Measurements from ENCODE around the gene PAN3.

PAN3 gene

DNA sequence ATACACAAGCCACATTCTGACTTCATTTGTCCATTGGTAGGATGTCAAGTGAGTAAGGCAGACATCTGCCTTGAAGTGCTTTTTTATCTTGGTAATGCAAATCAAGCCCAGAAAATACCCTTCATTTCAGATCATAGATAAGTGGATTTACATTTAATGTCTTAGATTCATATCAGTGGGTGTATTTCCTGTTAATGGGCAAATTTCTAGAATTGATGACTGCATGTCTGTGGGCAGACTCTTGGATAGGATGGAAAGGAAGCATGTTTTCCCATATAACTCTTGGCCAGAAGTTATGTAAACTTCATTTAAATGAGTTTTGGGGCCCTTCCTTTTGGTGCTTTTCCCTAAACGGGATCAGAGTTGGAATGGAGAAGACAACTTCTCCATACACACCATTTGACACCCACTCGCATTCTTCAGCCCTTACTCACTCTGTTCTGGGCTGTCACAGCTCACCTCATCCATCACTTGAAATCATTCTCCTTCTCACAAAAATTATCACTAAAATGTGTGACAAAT lies 202.0 kb downstream of the PAN3 start:
- no peak for DNase-seq

GRCh38 chr13:28342251-28342650 lies 203.9 kb downstream of the PAN3 start:
- DNase-seq, result no peak

GRCh38 chr13:28344163-28344562 lies 205.8 kb downstream of the PAN3 start:
- DNase-seq, result no peak
